PC-9 (cell line): Measurements from ENCODE around the gene TMEM185B. TPM values are rescaled to one million over a fixed set of nuclear protein-coding genes. Genes with fewer than 3 reads are reported as not detected.
A peak's percentile ranks its signal among the peaks of the same experiment; 100 is the strongest.

Experiments
- BruUV-seq: library from RNA; stranded (reverse); fragments of 400-500 nt; replicated peaks from 2 replicates; lab custom pipeline; 2021; lab: Mats Ljungman, UMichigan
- CTCF ChIA-PET: fragments of 300-600 bp; sonication (Branson Sonifier 250); formaldehyde crosslinking; loops from one replicate; lab custom pipeline; 2022; ENCODE audit warnings: antibody characterized with exemption; lab: Charles Lee
- POLR2A ChIA-PET: fragments of 300-600 bp; sonication (Branson Sonifier 250); formaldehyde crosslinking; loops from one replicate; lab custom pipeline; 2022; ENCODE audit warnings: antibody characterized with exemption; ENCODE audit not compliant: unreplicated experiment; lab: Charles Lee
- DNase-seq, 2 experiments: peaks; one replicate each; pipeline versions ENCODE4 v3.0.0 to v3.0.0-alpha.2; 2015 to 2022; ENCODE audit warnings: mixed read lengths in 1 of 2
- H2AFZ ChIP-seq: fragments of 200-600 bp; sonication (generic); 2 replicates; pipeline ENCODE4 v1.8.1; 2017; ENCODE audit warnings: antibody characterized with exemption
- H3F3A ChIP-seq: fragments of 200-600 bp; sonication (generic); 2 replicates; pipeline ENCODE4 v1.8.1; 2017; ENCODE audit warnings: antibody characterized with exemption, mild to moderate bottlenecking, low read depth; ENCODE audit not compliant: insufficient read depth
- H3K27ac ChIP-seq: fragments of 200-600 bp; sonication (generic); 2 replicates; pipeline ENCODE4 v1.6.1; 2016; ENCODE audit warnings: mixed run types
- H3K27me3 ChIP-seq: fragments of 200-600 bp; sonication (generic); 2 replicates; pipeline ENCODE4 v1.6.1; 2016; ENCODE audit warnings: low read depth, mixed run types; ENCODE audit not compliant: insufficient read depth
- H3K36me3 ChIP-seq: fragments of 200-600 bp; sonication (generic); 2 replicates; pipeline ENCODE4 v1.6.1; 2016; ENCODE audit warnings: low read depth, mixed run types
- H3K4me1 ChIP-seq: fragments of 200-600 bp; sonication (generic); replicated peaks from 2 replicates; pipeline ENCODE4 v1.6.1; 2016; ENCODE audit warnings: mixed run types; ENCODE audit not compliant: insufficient read depth
- H3K4me2 ChIP-seq: fragments of 200-600 bp; sonication (generic); 2 replicates; pipeline ENCODE4 v1.6.1; 2017; ENCODE audit warnings: mixed run types
- H3K4me3 ChIP-seq: fragments of 200-600 bp; sonication (generic); 2 replicates; pipeline ENCODE4 v1.6.1; 2016; ENCODE audit warnings: mixed run types
- H3K79me2 ChIP-seq: fragments of 200-600 bp; sonication (generic); 2 replicates; pipeline ENCODE4 v1.6.1; 2017; ENCODE audit warnings: low read depth, mixed run types
- H3K9me2 ChIP-seq: fragments of 200-600 bp; sonication (generic); 2 replicates; pipeline ENCODE4 v1.8.1; 2017; ENCODE audit warnings: mild to moderate bottlenecking; ENCODE audit not compliant: insufficient read depth
- H3K9me3 ChIP-seq: fragments of 200-600 bp; sonication (generic); 2 replicates; pipeline ENCODE4 v1.8.1; 2016; ENCODE audit warnings: low read depth; ENCODE audit not compliant: insufficient read depth
- H4K20me1 ChIP-seq: fragments of 200-600 bp; sonication (generic); 2 replicates; pipeline ENCODE4 v1.8.1; 2017; ENCODE audit not compliant: insufficient read depth
- CTCF ChIP-seq: fragments of 200-600 bp; sonication (generic); conservative IDR thresholded peaks from 2 replicates; pipeline ENCODE4 v1.6.1; 2017; ENCODE audit warnings: mixed run types, antibody characterized with exemption, mild to moderate bottlenecking, moderate library complexity
- EZH2 ChIP-seq: fragments of 200-600 bp; sonication (generic); IDR thresholded peaks from 2 replicates; pipeline ENCODE4 v1.8.0; 2017; ENCODE audit warnings: antibody characterized with exemption, low read depth
- intact Hi-C: fragments of 100-400 bp; cut with micrococcal nuclease; formaldehyde crosslinking; loops from one replicate; pipeline ENCODE4 v1.10.0; 2022; ENCODE audit not compliant: unreplicated experiment
- total RNA-seq: library from RNA; stranded (reverse); gene quantifications from 2 replicates; pipeline ENCODE4 v1.2.3, GENCODE V29; 2021

TMEM185B gene
- total RNA-seq, 1 experiment from 2014 or later: 30.3 TPM

DNA sequence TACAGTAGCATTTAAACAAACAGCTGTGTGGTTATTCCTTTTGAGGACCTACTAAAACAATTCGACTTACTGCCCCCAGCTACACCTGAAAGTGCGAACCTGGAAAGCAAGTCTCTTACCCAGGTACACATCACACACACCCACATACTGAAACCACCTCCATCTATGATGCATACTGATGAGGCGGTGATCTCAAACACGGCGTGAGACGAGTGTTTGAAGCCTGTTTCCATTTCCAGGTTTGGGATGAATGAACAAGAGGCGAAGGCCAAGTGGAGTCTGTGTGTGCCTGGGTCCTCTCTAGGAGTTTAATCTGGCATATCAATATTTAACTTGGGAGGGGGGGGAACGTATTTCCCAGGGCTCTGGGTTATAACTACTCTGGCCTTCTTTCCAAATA is 1.6 kb downstream of the TMEM185B start:
- peaks cover 41% of the 10 kb centered on the region for H3K4me1 ChIP-seq
- peak overlapping the region; percentile 83 for H3K4me2 ChIP-seq
- H3K27ac ChIP-seq: no peak overlapping the region
- no peak for DNase-seq
- H3K79me2 ChIP-seq: peaks cover 52% of the 10 kb centered on the region
- no peaks in the 10 kb centered on the region; the same call in 1 of the 2 replicates for H3F3A ChIP-seq
- peak overlapping the region; percentile 72; the same call in 1 of the 2 replicates for H3K4me3 ChIP-seq
- ChIA-PET POLR2A (no interaction called here), CTCF (no interaction called here)
- H4K20me1 ChIP-seq: peaks cover 21% of the 10 kb centered on the region
- H3K9me2 ChIP-seq: no peaks in the 10 kb centered on the region
- H2AFZ ChIP-seq: no peak overlapping the region
- H3K9me3 ChIP-seq: no peaks in the 10 kb centered on the region
- intact Hi-C loops: loop anchor here (2.0 kb wide), 1 partner anchor 17 kb away; no protein-coding TSS in a partner anchor
- no peaks in the 10 kb centered on the region; the same call in 1 of the 2 replicates for H3K36me3 ChIP-seq
- no TSS peak for BruUV-seq
- TF ChIP-seq EZH2 (no peak), CTCF (no peak)
- H3K27me3 ChIP-seq: no peaks in the 10 kb centered on the region

DNA sequence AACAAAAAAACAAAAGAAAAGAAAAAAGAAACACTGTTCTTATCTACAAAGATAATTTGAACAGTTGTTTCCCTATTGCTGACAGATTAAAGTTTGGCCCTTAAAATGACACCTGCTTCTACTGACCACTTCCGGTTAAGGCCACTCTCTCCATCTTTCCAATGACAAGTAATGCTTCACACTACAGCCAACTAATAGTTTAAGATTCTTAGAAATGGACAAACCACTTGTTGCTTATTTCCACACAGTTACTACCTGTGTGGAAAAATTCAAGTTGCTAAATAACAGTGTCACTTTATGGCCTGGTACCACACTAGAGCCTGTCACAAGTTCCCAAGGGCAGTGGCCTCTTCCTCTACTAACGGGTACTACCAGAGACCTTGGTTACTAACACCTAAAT is 2.4 kb downstream of the TMEM185B start:
- Histone ChIP-seq H3F3A (no peaks in the 10 kb centered on the region; the same call in 1 of the 2 replicates), H4K20me1 (peaks cover 25% of the 10 kb centered on the region), H3K36me3 (no peaks in the 10 kb centered on the region; the same call in 1 of the 2 replicates), H3K4me2 (peak overlapping the region; percentile 83), H3K4me3 (peak overlapping the region; percentile 72; the same call in 1 of the 2 replicates), H3K27ac (no peak overlapping the region), H3K79me2 (peaks cover 52% of the 10 kb centered on the region), H3K27me3 (no peaks in the 10 kb centered on the region), H3K9me2 (no peaks in the 10 kb centered on the region), H3K4me1 (peaks cover 41% of the 10 kb centered on the region), H2AFZ (no peak overlapping the region), H3K9me3 (no peaks in the 10 kb centered on the region)
- intact Hi-C loops: no loop called here
- CTCF ChIA-PET: no interaction called here
- TF ChIP-seq EZH2 (no peak), CTCF (no peak)
- DNase-seq: no peak
- POLR2A ChIA-PET: no interaction called here
- BruUV-seq: no TSS peak

GRCh38 chr2:120219766-120220165 is 3.4 kb downstream of the TMEM185B start:
- POLR2A ChIA-PET: interaction anchor here (0.5 kb wide), 1 partner anchor 63 kb away, joined by 12 read pairs; no protein-coding TSS in a partner anchor

More at GRCh38 chr2:120219766-120220165, 3.4 kb downstream of the TMEM185B start:
- H3K27ac ChIP-seq: no peak overlapping the region
- CTCF ChIA-PET: no interaction called here
- H2AFZ ChIP-seq: no peak overlapping the region
- H3K9me3 ChIP-seq: no peaks in the 10 kb centered on the region
- no TSS peak for BruUV-seq
- no peak overlapping the region for H3K4me3 ChIP-seq
- H3K4me2 ChIP-seq: peak overlapping the region; percentile 83; the same call in 1 of the 2 replicates
- H4K20me1 ChIP-seq: peaks cover 25% of the 10 kb centered on the region
- peaks cover 38% of the 10 kb centered on the region for H3K4me1 ChIP-seq
- H3K79me2 ChIP-seq: peaks cover 52% of the 10 kb centered on the region
- H3F3A ChIP-seq: no peaks in the 10 kb centered on the region; the same call in 1 of the 2 replicates
- intact Hi-C loops: no loop called here
- H3K27me3 ChIP-seq: no peaks in the 10 kb centered on the region
- H3K9me2 ChIP-seq: no peaks in the 10 kb centered on the region
- no peak for DNase-seq
- TF ChIP-seq CTCF: no peak
- no peak for TF ChIP-seq EZH2
- H3K36me3 ChIP-seq: no peaks in the 10 kb centered on the region; the same call in 1 of the 2 replicates
